Gastroesophageal sphincter (tissue), 4 donors: ENCODE measurements around the gene USP9X. TPM values are rescaled to one million over a fixed set of nuclear protein-coding genes. Genes with fewer than 3 reads are reported as not detected.
"Not testable (repeated sequence)": the region's sequence is repeated elsewhere in the genome, so short reads cannot be mapped to it uniquely, and the experiment has no call there.

Source experiments
- ATAC-seq: fragments of 150-250 bp; one replicate; pipeline ENCODE4 v1.9.1; 2016; ENCODE audit warnings: mild to moderate bottlenecking, moderate library complexity
- H3K27ac ChIP-seq, 4 donors: fragments of 200-600 bp; sonication (generic) in 3 of 4; 1 replicate in 3 of 4; 2 replicates in 1 of 4; pipeline ENCODE4 v1.5.1; 2016 to 2019
- H3K27me3 ChIP-seq: fragments of 200-600 bp; sonication (generic); one replicate; pipeline ENCODE4 v1.5.1; 2019
- H3K36me3 ChIP-seq, 2 donors: fragments of 200-600 bp; sonication (generic); one replicate each; pipeline ENCODE4 v1.5.1; 2019; ENCODE audit warnings: control low read depth in 1 of 2
- H3K4me1 ChIP-seq, 3 donors: fragments of 200-600 bp; sonication (generic); 1 replicate in 2 of 3; 2 replicates in 1 of 3; pipeline ENCODE4 v1.5.1; 2016 to 2019; ENCODE audit warnings: control low read depth in 2 of 3
- H3K4me3 ChIP-seq, 2 donors: fragments of 200-600 bp; sonication (generic); one replicate each; pipeline ENCODE4 v1.5.1; 2019; ENCODE audit warnings: mild to moderate bottlenecking in 1 of 2, moderate library complexity in 1 of 2
- H3K9me3 ChIP-seq, 3 donors: fragments of 200-600 bp; sonication (generic); one replicate each; pipeline ENCODE4 v1.5.1; 2017 to 2019; ENCODE audit warnings: control low read depth in 2 of 3
- CTCF ChIP-seq, 4 experiments: fragments of 200-600 bp in 2 of 4; fragments of 450-650 bp in 2 of 4; sonication (generic) in 1 of 4; IDR thresholded peaks; one replicate each; pipeline ENCODE4 v1.5.1; 2017 to 2019; ENCODE audit warnings: antibody characterized with exemption in 4 of 4, mild to moderate bottlenecking in 2 of 4, moderate library complexity in 2 of 4
- EP300 ChIP-seq: sonication (generic); formaldehyde crosslinking; IDR thresholded peaks from one replicate; pipeline ENCODE4 v1.6.1; 2017; ENCODE audit warnings: antibody characterized with exemption, mild to moderate bottlenecking
- POLR2A ChIP-seq, 2 donors: fragments of 450-650 bp; IDR thresholded peaks; one replicate each; pipeline ENCODE4 v1.6.1; 2017; ENCODE audit warnings: antibody characterized with exemption in 2 of 2, mild to moderate bottlenecking in 2 of 2, moderate library complexity in 1 of 2
- POLR2AphosphoS5 ChIP-seq: sonication (generic); formaldehyde crosslinking; IDR thresholded peaks from one replicate; pipeline ENCODE4 v1.6.1; 2017; ENCODE audit warnings: antibody characterized with exemption
- WGBS, 2 donors: methylation state at CpG; one replicate each; pipeline ENCODE4 v1.1.5; 2018; ENCODE audit warnings: low coverage in 1 of 2; 5-methylcytosine and 5-hydroxymethylcytosine counted together
- total RNA-seq, 4 donors: library from RNA; depleted of rRNA; stranded (reverse); fragments of >200 nt; gene quantifications; one replicate each; pipeline ENCODE4 v1.1.0, GENCODE V29; 2016

The USP9X gene
- total RNA-seq, 4 donors from 2014 or later: 113 to 141 (median 130) TPM

GRCh38 chrX:41115104-41115425 lies 29.8 kb downstream of the USP9X start:
- not testable (repeated sequence) for ATAC-seq, H3K27me3 ChIP-seq
- 0 to 9% methylated on average over 2 to 4 of the region's 4 CpGs for WGBS, 2 donors

GRCh38 chrX:41116948-41117347 lies 31.7 kb downstream of the USP9X start:
- Histone ChIP-seq H3K4me3 (no peak overlapping the region), H3K9me3 (no peaks in the 10 kb centered on the region), H3K27me3 (no peaks in the 10 kb centered on the region), H3K4me1 (peaks cover 0 to 72% (median 4%) of the 10 kb centered on the region in 3 donors), H3K27ac (no peak overlapping the region), H3K36me3 (no peaks in the 10 kb centered on the region)
- 12 to 28% methylated on average over 4 of the region's 4 CpGs for WGBS, 2 donors
- no peak for ATAC-seq
- no peak for TF ChIP-seq CTCF (IDR thresholded peaks at IDR 0.05)
- no peak for TF ChIP-seq POLR2A (IDR thresholded peaks at IDR 0.05)
- no peak for TF ChIP-seq EP300
- TF ChIP-seq POLR2AphosphoS5: no peak

More at GRCh38 chrX:41115104-41115425, 29.8 kb downstream of the USP9X start:
- H3K4me1 ChIP-seq: peaks cover 0 to 80% (median 4%) of the 10 kb centered on the region in 3 donors
- not testable (repeated sequence) for H3K4me3 ChIP-seq, H3K36me3 ChIP-seq, H3K9me3 ChIP-seq
- TF ChIP-seq CTCF (IDR thresholded peaks at IDR 0.05): peak; percentile 43 to 87 (median 63)
- H3K27ac ChIP-seq: peak overlapping the region in 1 of 4 donors; percentile 11

- Histone ChIP-seq H3K9me3 (no peaks in the 10 kb centered on the region), H3K4me3 (no peak overlapping the region), H3K27ac (no peak overlapping the region), H3K27me3 (no peaks in the 10 kb centered on the region), H3K4me1 (peaks cover 0 to 66% (median 4%) of the 10 kb centered on the region in 3 donors), H3K36me3 (no peaks in the 10 kb centered on the region)
- ATAC-seq: no peak
- 77 to 80% methylated on average over 2 to 3 of the region's 5 CpGs for WGBS, 2 donors
- no peak for TF ChIP-seq POLR2AphosphoS5
- no peak for TF ChIP-seq CTCF (IDR thresholded peaks at IDR 0.05)
- TF ChIP-seq POLR2A (IDR thresholded peaks at IDR 0.05): no peak
- TF ChIP-seq EP300: no peak
These were observed 32.9 kb downstream of the USP9X start for GRCh38 chrX:41118156-41118555.

- H3K27me3 ChIP-seq: no peaks in the 10 kb centered on the region
- H3K36me3 ChIP-seq: peaks cover 0 to 8% of the 10 kb centered on the region in 2 donors
- no peak for ATAC-seq
- H3K9me3 ChIP-seq: no peaks in the 10 kb centered on the region
- H3K4me3 ChIP-seq: no peak overlapping the region
- peaks cover 0 to 55% (median under 1%) of the 10 kb centered on the region in 3 donors for H3K4me1 ChIP-seq
- 83 to 87% methylated on average over 4 to 5 of the region's 6 CpGs for WGBS, 2 donors
- no peak overlapping the region for H3K27ac ChIP-seq
- TF ChIP-seq POLR2AphosphoS5 (no peak), POLR2A (IDR thresholded peaks at IDR 0.05) (no peak), CTCF (IDR thresholded peaks at IDR 0.05) (no peak), EP300 (no peak)
These were observed 34.6 kb downstream of the USP9X start for GRCh38 chrX:41119803-41120202.

GRCh38 chrX:41121766-41122165 lies 36.5 kb downstream of the USP9X start:
- no peak overlapping the region for H3K4me3 ChIP-seq
- peaks cover 0 to 46% (median 0%) of the 10 kb centered on the region in 3 donors for H3K4me1 ChIP-seq
- H3K27ac ChIP-seq: no peak overlapping the region
- no peaks in the 10 kb centered on the region for H3K9me3 ChIP-seq
- no peaks in the 10 kb centered on the region for H3K27me3 ChIP-seq
- ATAC-seq: no peak
- peaks cover 0 to 8% of the 10 kb centered on the region in 2 donors for H3K36me3 ChIP-seq
- 100% methylated on average over 1 of the region's 1 CpG; no CpG with 5 or more reads in 1 of the 2 donors for WGBS, 2 donors
- TF ChIP-seq POLR2A (IDR thresholded peaks at IDR 0.05) (no peak), CTCF (IDR thresholded peaks at IDR 0.05) (no peak), POLR2AphosphoS5 (no peak), EP300 (no peak)
